Left cardiac atrium (tissue), 4 donors: ENCODE data around the gene FBXL14. TPM values are rescaled to one million over a fixed set of nuclear protein-coding genes. Genes with fewer than 3 reads are reported as not detected.
A peak's percentile ranks its signal among the peaks of the same experiment; 100 is the strongest.

ENCODE experiments used
- ATAC-seq, 2 donors: fragments of 200-7000 bp; cut with Tn5 transposase; one replicate each; pipeline ENCODE4 v1.9.1; 2020; ENCODE audit warnings: mild to moderate bottlenecking in 2 of 2, moderate library complexity in 2 of 2
- DNase-seq: peaks from one replicate; pipeline ENCODE4 v3.0.0-alpha.2; 2020
- intact Hi-C, 2 donors: fragments of 100-400 bp; cut with DNase I; formaldehyde crosslinking; loops; one replicate each; pipeline versions ENCODE4 v1.14.1 to v1.15.1; 2022 to 2023
- long read RNA-seq: library from polyadenylated mRNA; unstranded; transcript quantifications from one replicate; pipeline ENCODE4 v2.0.0, GENCODE V29; 2021
- total RNA-seq, 2 donors: library from RNA; stranded (reverse); fragmentation: NEBNext Ultra II Directional; extraction: Animal tissue kit (Norgen Biotek cat#: 25700); gene quantifications; one replicate each; pipeline ENCODE4 v1.2.1, GENCODE V29; 2021
- donor health status: DM: no; HTN: yes; CAD: no.
- donor health status: DM: no; HTN: yes; CAD: no; lungs with severe emphysema.
- donor health status: DM: yes; HTN: yes; CAD: no.
- donor health status: Dilated cardiomyopathy.

FBXL14 gene, protein sequence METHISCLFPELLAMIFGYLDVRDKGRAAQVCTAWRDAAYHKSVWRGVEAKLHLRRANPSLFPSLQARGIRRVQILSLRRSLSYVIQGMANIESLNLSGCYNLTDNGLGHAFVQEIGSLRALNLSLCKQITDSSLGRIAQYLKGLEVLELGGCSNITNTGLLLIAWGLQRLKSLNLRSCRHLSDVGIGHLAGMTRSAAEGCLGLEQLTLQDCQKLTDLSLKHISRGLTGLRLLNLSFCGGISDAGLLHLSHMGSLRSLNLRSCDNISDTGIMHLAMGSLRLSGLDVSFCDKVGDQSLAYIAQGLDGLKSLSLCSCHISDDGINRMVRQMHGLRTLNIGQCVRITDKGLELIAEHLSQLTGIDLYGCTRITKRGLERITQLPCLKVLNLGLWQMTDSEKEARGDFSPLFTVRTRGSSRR
- total RNA-seq = 1 to 10 TPM; 7.0 to 7.6 TPM
- long read RNA-seq = 0 reads

DNA sequence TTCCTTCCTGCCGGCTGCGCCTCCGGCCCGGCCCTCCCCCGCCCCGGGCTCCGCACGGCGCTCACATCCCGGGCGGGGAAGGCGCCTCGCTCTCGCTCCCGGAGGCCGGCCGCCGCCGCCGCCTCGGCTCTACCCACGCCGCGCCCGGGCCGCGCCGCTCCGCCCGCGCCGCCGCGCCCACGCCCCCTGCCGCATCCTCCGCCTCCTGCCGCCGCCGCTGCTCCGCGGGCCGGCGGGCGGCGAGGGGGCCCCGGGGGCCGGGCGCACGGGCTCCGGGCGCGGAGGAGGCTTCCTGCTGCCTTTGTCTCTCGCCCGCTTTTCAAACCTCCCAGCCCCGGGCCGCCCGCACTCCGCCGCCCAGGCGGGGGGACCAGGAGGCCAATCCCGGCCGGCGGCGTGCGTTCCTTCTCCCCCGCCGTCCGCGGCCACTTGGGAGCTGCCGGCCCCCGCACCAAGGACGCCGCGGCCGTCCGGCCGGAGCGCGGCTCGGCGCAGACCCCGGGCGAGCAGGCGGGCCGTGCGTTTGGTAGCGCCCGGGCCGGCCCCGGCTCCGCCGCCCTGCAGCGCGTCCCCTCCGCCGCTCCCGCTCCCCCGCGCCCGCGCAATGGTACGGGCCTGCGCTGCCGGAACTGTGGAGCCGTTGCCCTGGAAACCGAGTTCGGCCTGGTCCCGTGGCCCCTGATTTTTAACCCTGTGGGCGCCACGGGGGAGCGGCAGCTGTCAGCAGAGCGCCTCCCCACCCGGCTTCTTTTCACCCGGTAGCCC, at the start of gene FBXL14:
Gene FBXL14 (minus strand): TSS at position 321 of the 765 bp plus-strand sequence. CDS start 515 bp downstream, outside the sequence.
- intact Hi-C loops = loop anchor here in 1 of 2 donors (5.0 kb wide), 1 partner anchor 477 kb away; no protein-coding TSS in a partner anchor
- DNase-seq (peak; percentile 94), ATAC-seq (peak; percentile 80 to 84)

DNA sequence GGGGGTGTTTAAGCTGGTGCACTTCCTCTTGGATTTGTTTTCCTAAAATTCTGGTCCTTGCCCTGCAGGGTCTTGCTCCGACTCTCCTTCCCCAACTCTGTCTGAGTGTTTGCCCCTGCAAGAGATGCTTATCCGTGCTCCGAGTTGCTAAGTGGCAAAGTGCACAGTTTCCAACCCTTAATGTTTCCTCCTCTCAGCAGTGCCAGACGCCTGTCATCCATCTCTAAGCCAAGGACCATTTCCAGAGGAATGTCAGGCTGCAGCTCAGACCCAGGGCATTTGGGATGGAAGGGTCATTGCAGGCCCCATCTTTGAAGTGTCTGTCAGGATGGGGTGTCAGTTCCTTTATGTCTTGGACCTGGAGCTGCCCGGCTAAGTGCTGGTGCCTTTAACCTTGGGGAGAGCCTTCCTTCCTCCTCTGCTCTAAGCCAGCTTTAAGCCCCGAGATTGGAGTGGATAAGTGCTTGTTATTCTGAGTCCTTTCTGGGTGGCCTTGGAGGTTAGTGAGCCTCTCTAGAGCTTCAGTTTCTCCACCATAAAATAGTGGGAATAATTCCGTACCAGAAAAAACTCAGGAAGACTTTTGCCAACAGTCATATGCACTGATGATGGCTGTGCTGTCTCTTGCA, 49.6 kb upstream of the FBXL14 start:
- DNase-seq (no peak), ATAC-seq (no peak)
- intact Hi-C loops = no loop called here

DNA sequence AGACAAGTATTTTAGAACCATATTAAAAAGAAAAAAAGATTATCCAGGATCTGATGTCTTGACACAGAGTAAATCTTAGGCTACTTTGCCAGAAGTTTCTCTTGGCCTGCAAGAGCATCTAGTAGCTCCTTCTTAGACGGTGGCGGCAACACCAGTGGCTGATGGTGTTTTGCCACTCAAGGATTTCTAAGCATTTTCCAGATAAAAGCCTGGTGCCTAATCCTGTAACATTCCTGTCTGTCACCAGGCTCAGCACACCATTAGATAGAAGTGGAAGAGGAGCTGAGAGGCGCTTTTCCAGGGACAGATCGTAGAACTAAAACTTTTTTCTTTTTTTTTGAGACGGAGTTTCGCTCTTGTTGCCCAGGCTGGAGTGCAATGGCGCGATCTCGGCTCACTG, 48.7 kb upstream of the FBXL14 start:
- intact Hi-C loops = no loop called here
- ATAC-seq (peak in 1 of 2 donors; percentile 27), DNase-seq (no peak)

DNA sequence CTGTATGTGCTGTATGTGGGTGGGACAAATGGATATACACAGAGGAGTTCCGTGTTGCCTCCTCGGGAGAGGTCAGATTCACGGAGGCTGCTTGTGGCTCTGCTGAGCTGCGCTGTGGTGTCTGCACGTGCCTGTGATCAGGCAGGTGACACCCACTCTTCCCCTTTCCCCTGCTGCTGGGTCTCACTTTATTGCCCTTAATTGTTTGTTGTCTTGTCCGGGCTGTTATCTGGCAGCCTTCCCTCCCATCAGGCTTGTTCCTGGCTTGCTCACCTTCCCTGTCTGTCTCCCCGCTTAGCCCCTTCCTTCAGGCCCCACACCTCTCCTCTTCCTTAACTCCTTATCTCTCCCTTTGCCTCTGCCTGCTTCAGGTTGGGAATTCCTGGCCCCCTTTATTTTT, 48.1 kb upstream of the FBXL14 start:
- DNase-seq = no peak
- intact Hi-C loops = no loop called here
- ATAC-seq = no peak

DNA sequence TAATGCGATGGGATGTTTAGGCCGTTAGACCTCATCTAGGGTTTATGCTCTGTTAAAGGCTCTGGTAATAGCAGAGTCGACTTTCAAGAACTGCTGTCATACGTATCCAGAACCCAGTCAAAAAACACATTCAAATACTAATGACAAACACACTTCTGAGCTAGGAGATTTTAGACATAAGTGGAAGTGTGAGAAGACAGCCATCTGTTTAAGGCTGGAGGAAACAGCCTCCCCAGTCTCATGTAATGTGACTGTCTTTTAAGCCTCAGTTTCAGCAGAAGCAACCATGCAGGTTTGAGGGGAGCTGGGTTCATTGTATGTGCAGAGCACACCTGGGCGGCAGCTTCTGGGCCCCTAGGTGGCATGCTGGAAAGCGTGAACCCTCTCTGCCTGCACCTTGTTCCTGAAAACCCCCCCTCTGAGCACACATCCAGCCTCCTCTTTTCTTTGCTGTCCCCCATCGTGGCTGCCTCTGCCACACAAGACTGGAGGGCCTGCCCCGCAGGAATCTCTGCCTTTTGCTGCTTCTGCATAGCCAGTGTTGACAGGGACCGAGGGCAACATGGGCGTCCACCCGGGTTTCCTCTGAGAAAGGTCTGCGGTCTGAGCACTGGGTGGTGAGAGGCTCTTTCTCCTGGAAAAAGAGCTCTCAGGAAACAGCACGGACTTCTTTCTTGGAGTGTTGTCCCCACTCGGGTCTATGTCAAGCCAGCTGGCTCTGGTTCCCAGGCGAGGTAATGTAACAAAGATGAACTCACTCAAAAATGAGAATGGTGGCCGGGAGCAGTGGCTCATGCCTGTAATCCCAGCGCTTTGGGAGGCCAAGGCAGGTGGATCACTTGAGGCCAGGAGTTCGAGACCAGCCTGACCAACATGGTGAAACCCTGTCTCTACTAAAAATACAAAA, 46.2 kb upstream of the FBXL14 start:
- ATAC-seq = no peak
- no peak for DNase-seq
- intact Hi-C loops = no loop called here

DNA sequence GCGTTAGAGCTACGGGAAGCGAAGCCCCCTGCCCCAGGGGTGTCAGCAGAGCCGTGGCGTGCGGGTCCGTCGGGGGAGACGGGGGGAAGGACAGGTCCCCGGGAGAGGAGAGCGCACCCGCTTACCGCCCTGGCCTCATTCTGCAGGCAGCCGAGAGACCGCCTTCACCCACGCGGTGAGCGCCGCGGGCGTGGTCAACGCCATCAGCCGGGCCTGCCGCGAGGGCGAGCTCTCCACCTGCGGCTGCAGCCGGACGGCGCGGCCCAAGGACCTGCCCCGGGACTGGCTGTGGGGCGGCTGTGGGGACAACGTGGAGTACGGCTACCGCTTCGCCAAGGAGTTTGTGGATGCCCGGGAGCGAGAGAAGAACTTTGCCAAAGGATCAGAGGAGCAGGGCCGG, 45.2 kb upstream of the FBXL14 start:
- ATAC-seq = no peak
- intact Hi-C loops = no loop called here

DNA sequence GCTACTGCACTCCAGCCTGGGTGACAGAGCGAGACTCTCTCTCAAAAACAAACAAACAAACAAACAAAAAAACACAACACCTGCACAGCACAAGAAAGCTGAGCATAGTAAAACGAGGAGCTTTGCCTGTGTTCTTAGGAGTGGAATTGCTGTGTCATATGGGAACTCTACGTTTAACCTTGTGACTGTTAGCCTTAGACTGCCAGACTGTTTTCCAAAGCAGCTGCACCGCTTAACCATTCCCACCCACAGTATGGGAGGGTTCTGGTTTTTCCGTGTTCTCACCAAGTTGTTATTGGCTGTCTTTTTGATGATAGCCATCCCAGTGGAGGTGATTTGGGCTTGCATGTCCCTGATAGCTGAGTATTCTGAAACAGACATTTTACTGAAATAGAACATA, 43.8 kb upstream of the FBXL14 start:
- DNase-seq (no peak), ATAC-seq (no peak)
- intact Hi-C loops = no loop called here

More for the DNA sequence above, 45.2 kb upstream of the FBXL14 start:
- no peak for DNase-seq

DNA sequence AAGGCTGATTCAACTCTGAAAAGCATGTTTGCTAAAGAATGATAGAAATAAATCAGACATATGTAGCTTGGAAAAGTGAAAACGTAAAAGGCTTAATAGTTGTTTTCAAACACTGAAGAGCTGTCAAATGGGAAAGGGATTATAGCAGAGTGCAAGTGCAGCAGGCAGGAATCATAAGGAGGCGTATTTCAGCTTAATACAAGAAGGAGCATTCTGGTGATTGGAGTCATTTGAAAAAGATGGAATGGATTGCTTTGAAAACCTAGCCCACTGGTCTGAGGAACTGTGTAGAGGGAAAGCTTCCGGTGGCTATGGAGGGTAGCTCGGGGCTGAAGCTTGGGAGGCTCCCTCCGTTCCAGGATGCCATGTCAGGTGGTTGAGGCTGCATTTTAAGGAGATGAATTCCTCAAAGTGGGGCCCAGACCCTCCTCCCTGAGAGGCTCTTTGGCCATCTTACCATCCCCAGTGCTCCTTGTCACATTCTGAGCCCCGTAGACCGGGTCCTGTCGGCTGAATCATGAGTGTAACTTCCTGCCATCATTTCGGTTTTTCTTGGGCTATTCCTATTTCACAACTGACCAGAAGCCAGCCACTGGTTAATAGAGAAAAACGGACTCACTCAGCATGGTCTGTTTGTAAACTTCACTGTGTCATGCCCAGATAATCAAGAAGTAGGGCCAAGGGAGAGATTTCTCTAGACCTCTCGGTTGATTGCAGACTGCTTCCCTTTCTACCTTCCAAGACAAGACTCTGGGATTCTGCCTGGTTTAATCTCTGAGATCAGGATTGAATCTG, 41.1 kb upstream of the FBXL14 start:
- ATAC-seq = no peak
- no peak for DNase-seq
- intact Hi-C loops = no loop called here

DNA sequence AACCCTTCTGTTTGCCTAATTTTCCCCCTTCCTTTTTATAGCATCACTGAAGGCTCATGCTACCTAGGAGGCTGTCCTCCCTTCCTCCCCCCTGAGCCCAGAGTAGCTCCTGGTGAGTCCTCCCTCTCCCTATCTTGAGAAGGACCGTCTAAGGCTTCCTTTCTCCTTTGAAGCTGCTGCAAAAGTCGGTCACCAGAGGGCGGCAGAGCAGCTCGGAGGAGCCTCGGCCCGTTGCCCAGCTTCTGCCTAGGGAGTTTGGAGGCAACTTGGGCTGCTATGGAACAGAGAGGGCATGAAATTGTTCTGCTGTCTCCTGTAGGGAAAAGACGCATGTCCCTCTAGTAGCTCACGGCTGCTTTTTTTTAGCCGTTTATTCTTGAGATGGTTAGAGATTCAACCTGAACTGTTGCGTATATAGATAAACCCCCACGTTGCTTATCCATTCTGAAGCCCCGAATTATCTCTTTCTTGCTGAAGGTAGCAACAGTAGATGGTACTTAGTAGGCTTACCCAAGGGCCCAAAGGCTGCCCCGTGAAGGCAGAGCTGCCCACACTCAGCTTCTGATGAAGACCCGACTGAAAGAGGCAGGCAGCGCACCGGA, 40.3 kb upstream of the FBXL14 start:
- intact Hi-C loops = loop anchor here in 1 of 2 donors (5.0 kb wide), 1 partner anchor 303 kb away; no protein-coding TSS in a partner anchor
- DNase-seq (peak; percentile 88), ATAC-seq (peak; percentile 64)

DNA sequence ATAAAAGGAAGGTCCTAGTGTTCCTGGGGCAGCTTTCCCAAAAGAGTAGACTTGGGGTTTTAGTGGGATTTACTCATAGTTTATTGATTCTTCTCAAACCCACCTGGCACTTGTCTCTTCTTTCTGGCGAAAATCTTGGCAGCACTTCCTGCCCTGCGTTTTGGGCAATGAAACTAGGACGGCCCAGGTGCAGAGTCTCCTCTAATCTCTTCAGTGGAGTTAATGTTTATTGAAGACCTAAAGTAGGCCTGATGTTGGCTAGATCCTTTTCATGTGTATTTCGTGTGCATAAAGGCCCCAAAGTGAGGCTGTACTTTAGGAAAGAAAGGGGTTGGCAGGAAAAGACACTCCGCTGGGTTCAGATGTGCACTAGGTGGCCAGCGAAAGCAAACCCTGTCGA, 39.8 kb upstream of the FBXL14 start:
- ATAC-seq (no peak), DNase-seq (no peak)
- intact Hi-C loops = loop anchor here in 1 of 2 donors (5.0 kb wide), 1 partner anchor 303 kb away; no protein-coding TSS in a partner anchor

DNA sequence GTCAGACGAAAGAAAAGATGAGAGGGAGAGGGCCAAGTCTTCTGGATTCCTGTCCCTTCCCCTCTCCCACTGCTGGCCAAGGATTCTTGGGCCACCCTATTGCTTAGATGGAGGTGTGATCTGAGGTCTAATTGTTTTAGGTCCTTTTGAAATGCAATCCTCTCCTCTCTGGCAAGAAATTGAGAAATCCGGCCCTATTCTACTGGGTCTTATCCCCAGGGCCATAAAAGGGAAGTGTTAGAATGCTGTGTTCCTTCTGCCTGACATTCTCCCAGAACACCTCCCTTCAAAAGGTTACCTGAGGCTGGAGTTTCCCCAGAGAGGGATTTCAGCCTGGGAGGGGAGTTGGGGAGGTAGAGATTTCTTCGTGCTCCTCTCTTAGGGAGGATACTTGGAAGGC, 39.1 kb upstream of the FBXL14 start:
- ATAC-seq (no peak), DNase-seq (no peak)
- intact Hi-C loops = loop anchor here in 1 of 2 donors (5.0 kb wide), 1 partner anchor 304 kb away; no protein-coding TSS in a partner anchor

DNA sequence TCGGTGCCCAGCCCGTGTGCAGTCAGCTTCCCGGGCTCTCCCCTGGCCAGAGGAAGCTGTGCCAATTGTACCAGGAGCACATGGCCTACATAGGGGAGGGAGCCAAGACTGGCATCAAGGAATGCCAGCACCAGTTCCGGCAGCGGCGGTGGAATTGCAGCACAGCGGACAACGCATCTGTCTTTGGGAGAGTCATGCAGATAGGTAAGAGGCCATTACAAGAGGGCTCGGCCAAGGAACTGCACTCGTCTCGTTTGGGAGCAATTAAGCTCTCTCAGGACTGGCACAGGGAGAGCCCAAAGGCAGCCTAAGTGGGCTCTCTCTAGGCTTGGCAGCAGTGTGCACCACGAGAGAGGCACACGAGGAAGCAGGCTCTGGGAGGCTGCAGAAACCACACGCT, 38.3 kb upstream of the FBXL14 start:
- DNase-seq = no peak
- peak; percentile 13 to 39 for ATAC-seq
- intact Hi-C loops = loop anchor here in 1 of 2 donors (5.0 kb wide), 1 partner anchor 305 kb away; no protein-coding TSS in a partner anchor

DNA sequence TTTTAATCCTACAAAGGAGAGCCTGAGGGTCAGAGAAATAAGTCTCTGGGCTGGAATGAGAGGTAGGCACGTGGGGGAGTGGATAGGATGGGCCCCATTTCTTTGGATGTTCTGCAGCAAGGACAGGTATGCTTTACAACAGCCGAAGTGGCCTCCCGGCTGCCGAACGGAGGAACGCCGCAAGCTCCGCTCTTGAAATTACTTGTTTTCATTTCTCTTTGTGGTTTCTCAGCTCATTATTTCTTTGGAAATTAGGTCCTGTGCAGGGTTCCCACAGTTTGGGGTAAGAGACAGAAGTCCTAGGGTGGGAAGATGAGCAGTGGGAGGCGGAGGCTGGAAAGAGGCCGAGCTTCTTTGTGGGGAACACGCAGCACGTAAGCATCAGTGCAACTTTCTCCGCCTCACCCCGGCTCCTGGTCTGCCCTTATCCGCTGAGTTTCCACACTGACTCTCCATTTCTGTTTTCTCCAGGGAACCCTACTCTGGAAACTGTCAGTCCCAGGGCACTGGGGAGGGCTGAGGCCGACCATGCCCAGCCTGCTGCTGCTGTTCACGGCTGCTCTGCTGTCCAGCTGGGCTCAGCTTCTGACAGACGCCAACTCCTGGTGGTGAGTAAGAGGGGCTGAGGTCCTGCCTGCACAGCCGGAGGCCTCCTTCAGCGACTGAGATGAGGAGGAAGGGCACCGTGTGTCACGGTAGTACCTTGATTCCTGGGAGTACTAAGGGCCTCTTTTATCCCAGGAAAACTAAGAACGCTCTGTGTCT, 36.6 kb upstream of the FBXL14 start:
- peak; percentile 29 for DNase-seq
- intact Hi-C loops = loop anchor here in 1 of 2 donors (5.0 kb wide), 1 partner anchor 306 kb away; no protein-coding TSS in a partner anchor
- ATAC-seq = peak; percentile 24 to 35

DNA sequence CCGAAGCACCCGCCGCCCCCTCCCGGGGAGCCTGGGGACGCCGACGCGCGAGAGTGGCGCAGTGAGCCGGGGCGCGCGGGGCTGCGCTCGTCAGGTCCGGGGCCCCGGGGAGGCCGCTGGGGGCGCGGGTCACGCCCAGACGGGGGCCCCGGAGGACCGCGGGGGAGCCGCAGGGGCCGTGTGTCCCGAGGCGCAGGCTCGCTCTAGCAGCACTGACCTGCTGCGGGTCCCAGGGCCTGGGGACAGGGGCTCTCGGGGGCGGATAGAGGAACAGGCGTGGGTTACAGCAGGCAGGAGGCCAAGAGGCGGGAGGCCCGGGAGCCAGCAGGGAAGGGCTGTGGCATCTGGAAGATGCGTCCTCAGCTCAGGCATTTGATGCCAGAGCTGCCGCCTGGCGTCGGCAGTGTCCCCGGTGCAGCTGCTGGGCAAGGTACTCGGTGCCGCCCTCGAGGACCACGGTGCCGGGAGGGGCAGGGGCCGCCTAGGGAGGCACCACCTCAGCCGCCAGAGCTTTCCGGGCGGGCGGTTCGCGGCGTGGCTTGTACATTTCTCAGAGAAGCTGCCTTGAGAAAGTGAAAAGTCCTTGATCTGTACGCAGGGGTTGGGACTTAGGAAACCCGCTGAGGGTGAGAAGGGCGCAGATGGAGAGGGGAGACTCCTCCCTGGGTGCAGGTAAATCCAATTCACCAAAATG, 35.9 kb upstream of the FBXL14 start:
- ATAC-seq (peak; percentile 34 to 52), DNase-seq (peak; percentile 59)
- intact Hi-C loops = loop anchor here in 1 of 2 donors (5.0 kb wide), 1 partner anchor 307 kb away; no protein-coding TSS in a partner anchor

DNA sequence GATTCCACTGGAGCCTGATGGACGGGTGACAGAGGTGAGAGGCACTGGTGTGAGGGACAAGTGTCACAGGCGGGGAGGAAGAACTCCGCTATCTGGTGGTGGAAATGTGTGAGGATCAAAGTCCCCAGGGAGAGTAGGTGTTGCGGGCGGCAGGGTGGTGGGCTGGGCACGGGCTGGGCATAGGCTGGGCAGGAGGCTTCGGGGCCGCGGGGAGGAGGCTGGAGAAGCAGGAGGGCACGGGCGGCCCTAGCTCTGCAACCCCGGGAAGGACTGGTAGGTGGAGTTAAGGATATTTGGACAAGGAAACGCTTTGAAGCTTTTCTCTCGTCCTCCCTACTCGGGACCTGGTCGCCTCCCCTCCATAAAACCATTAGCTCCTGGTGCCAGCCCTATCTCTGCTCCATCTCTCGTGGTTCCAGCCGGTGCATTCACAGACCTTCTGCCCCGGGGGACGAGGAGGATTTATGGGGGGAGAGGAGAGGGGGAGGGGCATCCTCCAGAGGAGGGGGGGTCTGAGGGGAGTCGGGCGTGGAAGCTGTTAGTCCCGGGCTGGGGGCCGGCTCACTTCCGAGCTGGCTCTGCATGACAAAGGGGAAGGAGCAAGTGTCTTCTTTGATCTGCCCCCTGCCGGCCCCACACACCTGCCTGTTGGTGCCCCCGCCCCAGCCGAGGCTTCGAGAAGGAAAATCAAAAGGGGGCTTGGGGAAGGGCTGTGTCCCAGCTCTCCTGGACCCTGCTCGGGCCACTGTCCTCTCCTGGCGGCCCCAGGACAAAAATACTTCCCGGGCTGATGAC, 35.2 kb upstream of the FBXL14 start:
- ATAC-seq (peak; percentile 6 to 17), DNase-seq (peak; percentile 33)
- intact Hi-C loops = loop anchor here in 1 of 2 donors (5.0 kb wide), 1 partner anchor 308 kb away; no protein-coding TSS in a partner anchor
